ENCODE data around the gene TMEM130. TPM values are rescaled to one million over a fixed set of nuclear protein-coding genes. Genes with fewer than 3 reads are reported as not detected.
A peak's percentile ranks its signal among the peaks of the same experiment; 100 is the strongest.

Gene TMEM130
- total and polyA plus RNA-seq, 9 of the 15 experiments (the other 6 are each of a cell fraction or from before 2014, with no cell fraction given), result 0.07 TPM; not detected in 8

DNA sequence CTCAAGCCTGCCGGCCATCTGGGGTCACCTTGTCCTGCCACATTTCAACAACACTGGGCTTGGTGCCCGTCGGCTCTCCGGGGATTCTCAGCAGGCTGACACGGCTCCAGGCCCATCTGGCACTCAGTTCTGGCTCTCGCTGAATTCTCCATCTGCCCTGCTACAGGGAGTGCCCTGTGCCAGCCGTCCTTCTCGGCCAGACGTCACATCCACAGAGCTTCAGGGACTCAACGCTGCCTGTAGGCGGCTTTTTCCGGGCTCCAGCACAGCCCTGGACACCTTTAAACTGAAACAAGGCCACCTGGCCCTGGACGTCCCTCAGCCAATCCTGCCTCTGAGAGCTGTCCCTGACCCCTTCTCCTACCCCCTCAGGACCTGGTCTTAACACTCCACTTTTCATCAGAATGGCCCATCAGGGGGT, 43.0 kb downstream of the TMEM130 start:
- no TSS peak for BruUV-seq (replicated peaks)
- intact Hi-C loops (cut with micrococcal nuclease), result no loop called here
- Histone ChIP-seq H3K4me1 (replicated peaks in 1 of 2; ENCODE audit: control insufficient read depth in 2 of 2, insufficient read depth in 2 of 2, low read length in 2 of 2) (peaks cover 0 to 7% of the 10 kb centered on the region in 2 experiments; a peak in 1 of 5 replicates), H3K9me3 (replicated peaks; ENCODE audit: control insufficient read depth, insufficient read depth, low read depth, low read length) (no peaks in the 10 kb centered on the region), H3K36me3 (ENCODE audit: control insufficient read depth, insufficient read depth, low read length) (no peaks in the 10 kb centered on the region), H3K27me3 (ENCODE audit: control insufficient read depth in 2 of 2, insufficient read depth in 2 of 2, low read length in 2 of 2) (peaks cover 14 to 40% of the 10 kb centered on the region in 2 experiments; a peak in 4 of 5 replicates), H3K4me3 (no peak overlapping the region), H3K4me2 (ENCODE audit: insufficient read depth, low read length) (no peak overlapping the region), H4K20me1 (replicated peaks; ENCODE audit: control insufficient read depth, insufficient read depth, low read length) (0 out of 2 replicates have a peak, but pooled peaks cover 5% of the 10 kb centered on the region), H3K9me1 (ENCODE audit: control insufficient read depth, insufficient read depth, low read length) (peaks cover 2% of the 10 kb centered on the region), H3K79me2 (ENCODE audit: control insufficient read depth, insufficient read depth, low read length) (no peaks in the 10 kb centered on the region), H2AFZ (ENCODE audit: low read depth, low read length) (no peak overlapping the region), H3K9ac (ENCODE audit: insufficient read depth in 1 of 2, low read depth in 2 of 2, low read length in 2 of 2) (peak overlapping the region in 1 of 2 experiments; percentile 73; a peak in 2 of 4 replicates), H3K27ac (ENCODE audit: extremely low read depth, low read depth, low read length) (no peak overlapping the region)
- no peak for TF ChIP-seq POLR2AphosphoS2 (IDR thresholded peaks at IDR 0.05; ENCODE audit: low read length)
- no peak for TF ChIP-seq EP300 (IDR thresholded peaks at IDR 0.05; ENCODE audit: low read length)
- DNase-seq (ENCODE audit: extremely low read depth in 1 of 4, low spot score in 3 of 4) (no peak), FAIRE-seq (no peak), ATAC-seq (peak; percentile 52)
- POLR2A ChIA-PET, result interaction anchor here (1.2 kb wide), 1 partner anchor 13 kb away, joined by 6 read pairs; no protein-coding TSS in a partner anchor
- in situ Hi-C loops (cut with MboI), result no loop called here
- CTCF ChIA-PET (ENCODE audit: low intra/inter-chr PET ratio), result no interaction called here
- 1% methylated on average over 13 of the region's 13 CpGs for WGBS (ENCODE audit: insufficient coverage, low coverage, missing lambda C conversion rate)

DNA sequence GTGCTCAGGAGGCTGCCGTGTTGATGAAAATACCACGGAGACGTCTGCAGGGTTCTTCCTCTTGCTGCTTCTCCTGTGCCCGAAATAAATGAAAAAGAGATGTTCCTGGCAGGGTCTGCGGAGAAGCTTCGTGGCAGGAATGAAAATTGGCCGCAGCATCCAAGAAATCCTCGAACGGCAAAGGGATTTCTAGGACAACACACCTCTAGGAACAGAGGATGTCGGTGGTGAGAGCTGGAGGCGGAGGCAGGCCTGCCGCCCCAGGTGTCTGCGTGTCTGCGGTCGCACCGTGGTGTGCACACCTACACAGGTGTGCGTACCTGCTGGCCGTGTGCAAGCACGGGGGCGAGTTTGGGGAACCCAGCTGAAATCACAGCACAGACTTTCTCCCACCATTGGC, 43.4 kb downstream of the TMEM130 start:
- no peak overlapping the region for H3K4me2 ChIP-seq (ENCODE audit: insufficient read depth, low read length)
- ATAC-seq, result no peak
- 3% methylated on average over 20 of the region's 20 CpGs for WGBS (ENCODE audit: insufficient coverage, low coverage, missing lambda C conversion rate)
- intact Hi-C loops (cut with micrococcal nuclease), result no loop called here
- peaks cover 0 to 10% of the 10 kb centered on the region in 2 experiments; a peak in 1 of 5 replicates for H3K4me1 ChIP-seq (replicated peaks in 1 of 2; ENCODE audit: control insufficient read depth in 2 of 2, insufficient read depth in 2 of 2, low read length in 2 of 2)
- peak overlapping the region in 1 of 2 experiments; percentile 73; a peak in 2 of 4 replicates for H3K9ac ChIP-seq (ENCODE audit: insufficient read depth in 1 of 2, low read depth in 2 of 2, low read length in 2 of 2)
- H3K27me3 ChIP-seq (ENCODE audit: control insufficient read depth in 2 of 2, insufficient read depth in 2 of 2, low read length in 2 of 2), result peaks cover 14 to 40% of the 10 kb centered on the region in 2 experiments; a peak in 4 of 5 replicates
- H3K79me2 ChIP-seq (ENCODE audit: control insufficient read depth, insufficient read depth, low read length), result no peaks in the 10 kb centered on the region
- BruUV-seq (replicated peaks), result no TSS peak
- no peak overlapping the region for H3K4me3 ChIP-seq
- no peak for FAIRE-seq
- in situ Hi-C loops (cut with MboI), result no loop called here
- H3K36me3 ChIP-seq (ENCODE audit: control insufficient read depth, insufficient read depth, low read length), result no peaks in the 10 kb centered on the region
- H3K27ac ChIP-seq (ENCODE audit: extremely low read depth, low read depth, low read length), result no peak overlapping the region
- no peak overlapping the region for H2AFZ ChIP-seq (ENCODE audit: low read depth, low read length)
- H3K9me1 ChIP-seq (ENCODE audit: control insufficient read depth, insufficient read depth, low read length), result peaks cover 2% of the 10 kb centered on the region
- H4K20me1 ChIP-seq (replicated peaks; ENCODE audit: control insufficient read depth, insufficient read depth, low read length), result 0 out of 2 replicates have a peak, but pooled peaks cover 5% of the 10 kb centered on the region
- CTCF ChIA-PET (ENCODE audit: low intra/inter-chr PET ratio), result no interaction called here
- POLR2A ChIA-PET, result no interaction called here
- TF ChIP-seq, protein P1, sequence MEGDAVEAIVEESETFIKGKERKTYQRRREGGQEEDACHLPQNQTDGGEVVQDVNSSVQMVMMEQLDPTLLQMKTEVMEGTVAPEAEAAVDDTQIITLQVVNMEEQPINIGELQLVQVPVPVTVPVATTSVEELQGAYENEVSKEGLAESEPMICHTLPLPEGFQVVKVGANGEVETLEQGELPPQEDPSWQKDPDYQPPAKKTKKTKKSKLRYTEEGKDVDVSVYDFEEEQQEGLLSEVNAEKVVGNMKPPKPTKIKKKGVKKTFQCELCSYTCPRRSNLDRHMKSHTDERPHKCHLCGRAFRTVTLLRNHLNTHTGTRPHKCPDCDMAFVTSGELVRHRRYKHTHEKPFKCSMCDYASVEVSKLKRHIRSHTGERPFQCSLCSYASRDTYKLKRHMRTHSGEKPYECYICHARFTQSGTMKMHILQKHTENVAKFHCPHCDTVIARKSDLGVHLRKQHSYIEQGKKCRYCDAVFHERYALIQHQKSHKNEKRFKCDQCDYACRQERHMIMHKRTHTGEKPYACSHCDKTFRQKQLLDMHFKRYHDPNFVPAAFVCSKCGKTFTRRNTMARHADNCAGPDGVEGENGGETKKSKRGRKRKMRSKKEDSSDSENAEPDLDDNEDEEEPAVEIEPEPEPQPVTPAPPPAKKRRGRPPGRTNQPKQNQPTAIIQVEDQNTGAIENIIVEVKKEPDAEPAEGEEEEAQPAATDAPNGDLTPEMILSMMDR (IDR thresholded peaks at IDR 0.05 in 2 of 3, conservative IDR thresholded peaks at IDR 0.05 in 1 of 3; ENCODE audit: insufficient read depth in 2 of 3, low read depth in 1 of 3, low read length in 3 of 3), result no peak
- TF ChIP-seq RCOR1 (IDR thresholded peaks at IDR 0.05; ENCODE audit: borderline replicate concordance in 1 of 2, low read depth in 2 of 2, low read length in 2 of 2), result no peak
- TF ChIP-seq BMI1 (IDR thresholded peaks at IDR 0.05; ENCODE audit: low read length), result no peak
- no peak for TF ChIP-seq RAD21 (CRISPR knock-in tag; conservative IDR thresholded peaks at IDR 0.05 in 1 of 2, IDR thresholded peaks at IDR 0.05 in 1 of 2)
- TF ChIP-seq, protein P2, sequence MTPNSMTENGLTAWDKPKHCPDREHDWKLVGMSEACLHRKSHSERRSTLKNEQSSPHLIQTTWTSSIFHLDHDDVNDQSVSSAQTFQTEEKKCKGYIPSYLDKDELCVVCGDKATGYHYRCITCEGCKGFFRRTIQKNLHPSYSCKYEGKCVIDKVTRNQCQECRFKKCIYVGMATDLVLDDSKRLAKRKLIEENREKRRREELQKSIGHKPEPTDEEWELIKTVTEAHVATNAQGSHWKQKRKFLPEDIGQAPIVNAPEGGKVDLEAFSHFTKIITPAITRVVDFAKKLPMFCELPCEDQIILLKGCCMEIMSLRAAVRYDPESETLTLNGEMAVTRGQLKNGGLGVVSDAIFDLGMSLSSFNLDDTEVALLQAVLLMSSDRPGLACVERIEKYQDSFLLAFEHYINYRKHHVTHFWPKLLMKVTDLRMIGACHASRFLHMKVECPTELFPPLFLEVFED (CRISPR knock-in tag; conservative IDR thresholded peaks at IDR 0.05), result no peak
- TF ChIP-seq ZFP36 (IDR thresholded peaks at IDR 0.05; ENCODE audit: low read depth, low read length, partially characterized antibody), result no peak
- no peak for TF ChIP-seq SMAD1 (IDR thresholded peaks at IDR 0.05; ENCODE audit: low read depth, low read length, partially characterized antibody)
- no peak for DNase-seq (ENCODE audit: extremely low read depth in 1 of 4, low spot score in 3 of 4)
- H3K9me3 ChIP-seq (replicated peaks; ENCODE audit: control insufficient read depth, insufficient read depth, low read depth, low read length), result no peaks in the 10 kb centered on the region

Data from K562 (cell line).